IPS-18c (cell line): ENCODE results near the gene CRB1.

Source experiments
- H3K4me3 ChIP-seq: 2 replicates; pipeline ENCODE4 v1.7.0; 2013; ENCODE audit warnings: low read depth, mild to moderate bottlenecking, low read length, moderate library complexity; ENCODE audit not compliant: insufficient read depth
- H3K9me3 ChIP-seq: one replicate; pipeline ENCODE4 v1.6.1; 2013; ENCODE audit warnings: mild to moderate bottlenecking, low read length, moderate library complexity; ENCODE audit not compliant: control insufficient read depth, insufficient read depth

CRB1 gene

GRCh38 chr1:197285526-197286205 is 17.6 kb downstream of the CRB1 start:
- H3K9me3 ChIP-seq = no peaks in the 10 kb centered on the region
- no peak overlapping the region for H3K4me3 ChIP-seq

GRCh38 chr1:197286634-197287033 is 18.6 kb downstream of the CRB1 start:
- Histone ChIP-seq H3K4me3 (no peak overlapping the region), H3K9me3 (no peaks in the 10 kb centered on the region)

DNA sequence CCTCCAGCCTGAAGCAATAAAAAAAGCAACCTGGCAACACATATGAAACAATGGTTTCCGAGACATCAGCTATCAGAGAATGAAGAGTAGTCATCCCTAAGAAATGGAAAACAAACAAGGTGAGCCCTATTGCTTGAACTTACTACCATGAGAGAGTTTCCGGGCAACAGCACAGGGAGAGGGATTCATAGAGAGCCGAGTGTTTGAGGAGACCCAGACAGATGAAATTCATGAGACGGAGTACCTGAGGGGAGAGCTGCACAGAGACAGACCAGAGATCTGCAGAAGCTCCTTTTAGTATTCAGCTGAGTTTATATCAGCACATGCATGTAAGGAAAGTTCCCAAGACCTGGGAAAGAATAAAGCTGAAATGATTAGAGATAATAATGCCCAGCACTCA is 19.8 kb downstream of the CRB1 start:
- Histone ChIP-seq H3K4me3 (no peak overlapping the region), H3K9me3 (no peaks in the 10 kb centered on the region)

DNA sequence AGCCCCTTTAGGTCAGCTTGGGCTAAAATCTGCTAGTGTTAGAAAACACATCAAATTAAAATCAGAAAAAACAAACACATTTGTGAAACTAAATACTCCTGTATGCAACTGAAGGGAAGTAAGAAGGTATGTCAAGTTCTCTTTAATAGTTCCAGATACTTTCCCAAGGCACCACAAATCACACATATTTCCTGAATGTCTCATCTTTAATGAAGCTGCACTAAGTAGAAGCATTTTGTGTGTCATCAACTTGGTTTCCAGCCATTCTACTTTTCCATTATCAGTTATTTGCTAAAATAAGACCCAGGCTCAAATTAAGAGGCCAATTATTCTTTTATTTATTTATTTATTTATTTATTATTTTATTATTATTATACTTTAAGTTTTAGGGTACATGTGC is 34.7 kb downstream of the CRB1 start:
- no peaks in the 10 kb centered on the region for H3K9me3 ChIP-seq
- no peak overlapping the region for H3K4me3 ChIP-seq

DNA sequence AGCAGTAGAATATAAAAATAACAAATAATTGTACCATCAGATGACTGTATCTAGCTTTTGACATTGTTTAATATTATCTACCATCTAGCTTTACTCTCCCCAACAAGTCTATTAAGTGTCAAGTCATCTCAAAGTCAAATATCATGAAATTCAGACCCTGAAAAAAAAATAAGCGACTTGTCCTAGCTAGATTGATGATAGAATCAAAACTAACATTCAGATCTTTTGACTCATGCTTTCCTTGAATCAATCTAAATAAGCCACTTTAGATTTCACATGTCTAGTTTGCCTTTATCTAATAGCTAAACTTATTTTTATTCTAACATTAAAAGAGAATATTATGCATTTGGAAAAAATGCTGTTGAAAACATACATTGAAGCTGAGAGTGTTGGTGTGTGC is 35.4 kb downstream of the CRB1 start:
- Histone ChIP-seq H3K4me3 (no peak overlapping the region), H3K9me3 (no peaks in the 10 kb centered on the region)

DNA sequence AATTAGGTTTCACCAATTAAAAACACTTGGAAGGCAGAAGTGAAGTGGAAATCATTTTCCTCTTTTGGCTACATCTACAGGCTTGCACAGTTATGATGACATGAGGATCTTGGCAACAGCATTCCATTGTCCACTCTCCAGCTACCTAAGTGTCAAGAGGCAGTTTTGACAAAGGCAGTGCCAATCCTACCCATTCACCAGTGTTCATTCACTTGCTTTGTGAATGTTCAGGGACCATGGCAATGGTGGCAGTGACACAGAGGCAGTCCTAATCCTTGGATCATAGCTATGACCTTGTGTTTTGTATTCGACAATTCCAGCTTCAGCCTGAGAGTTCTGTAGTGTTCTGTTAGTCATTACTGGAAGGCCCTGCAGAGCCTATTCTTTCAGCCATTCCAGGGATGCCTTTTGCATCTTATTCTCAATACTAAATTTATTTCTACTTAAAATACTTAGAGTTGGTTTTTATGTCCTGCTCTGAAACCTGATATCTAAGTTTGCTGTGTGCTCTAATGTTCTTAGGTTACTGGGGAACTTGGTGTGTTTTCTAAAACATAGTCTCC is 36.7 kb downstream of the CRB1 start:
- H3K4me3 ChIP-seq = no peak overlapping the region
- H3K9me3 ChIP-seq = no peaks in the 10 kb centered on the region

DNA sequence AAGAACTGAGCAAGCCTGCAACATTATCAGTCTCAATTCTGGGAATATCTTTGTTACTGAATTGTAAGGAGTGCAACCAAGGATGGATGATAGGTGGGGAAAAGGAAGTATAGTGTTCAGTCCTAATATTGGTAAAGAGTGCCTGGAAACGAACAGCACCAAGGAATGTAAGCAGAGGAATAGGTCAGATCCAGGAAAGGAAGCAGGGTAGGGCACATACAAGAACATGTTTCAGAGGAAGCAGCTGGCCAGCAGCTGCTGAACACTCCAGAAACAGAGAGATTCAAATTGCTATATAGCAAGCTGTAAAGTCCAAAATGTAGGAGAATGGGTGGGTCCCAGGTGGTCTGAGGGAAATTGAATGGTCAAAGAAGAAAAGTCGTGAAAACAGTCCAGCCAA is 37.9 kb downstream of the CRB1 start:
- no peaks in the 10 kb centered on the region for H3K9me3 ChIP-seq
- no peak overlapping the region for H3K4me3 ChIP-seq

DNA sequence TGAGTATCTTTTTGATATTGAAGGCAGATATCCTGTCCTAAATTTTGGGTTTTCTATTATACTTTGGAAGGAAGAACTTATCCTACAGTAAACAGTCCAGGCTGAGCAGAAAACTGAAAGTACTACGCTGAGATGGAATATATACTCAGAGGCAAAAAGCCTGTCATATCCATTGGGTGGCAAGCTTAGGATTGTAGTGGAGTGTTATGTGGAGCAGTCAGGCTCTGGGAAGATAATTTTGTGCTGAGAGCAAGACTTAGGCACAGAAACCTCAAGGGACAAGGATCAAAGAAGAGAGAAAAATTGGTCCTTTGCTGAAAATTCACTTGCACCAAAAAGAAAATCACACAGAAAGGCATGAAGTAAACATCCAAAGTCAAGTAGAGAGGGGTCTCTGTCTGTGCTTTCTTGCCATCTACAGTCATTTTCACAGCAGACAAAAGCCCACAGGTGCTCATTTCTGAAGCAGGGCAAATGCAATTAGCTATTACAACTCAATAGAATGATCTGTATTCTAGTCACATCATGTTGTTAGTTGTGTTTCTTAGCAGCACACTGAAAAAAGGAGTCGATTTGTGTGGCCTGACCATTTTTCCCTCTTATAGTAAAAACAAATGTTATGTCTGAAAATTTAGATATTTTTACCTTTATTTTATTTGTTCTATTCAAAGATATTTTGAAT is 38.5 kb downstream of the CRB1 start:
- Histone ChIP-seq H3K4me3 (no peak overlapping the region), H3K9me3 (no peaks in the 10 kb centered on the region)

GRCh38 chr1:197307136-197307535 is 39.1 kb downstream of the CRB1 start:
- H3K9me3 ChIP-seq = no peaks in the 10 kb centered on the region
- H3K4me3 ChIP-seq = no peak overlapping the region

GRCh38 chr1:197307551-197307950 is 39.5 kb downstream of the CRB1 start:
- no peaks in the 10 kb centered on the region for H3K9me3 ChIP-seq
- no peak overlapping the region for H3K4me3 ChIP-seq

- no peak overlapping the region for H3K4me3 ChIP-seq
- H3K9me3 ChIP-seq = no peaks in the 10 kb centered on the region
Measured at GRCh38 chr1:197311081-197311480, 43.0 kb downstream of the CRB1 start.

DNA sequence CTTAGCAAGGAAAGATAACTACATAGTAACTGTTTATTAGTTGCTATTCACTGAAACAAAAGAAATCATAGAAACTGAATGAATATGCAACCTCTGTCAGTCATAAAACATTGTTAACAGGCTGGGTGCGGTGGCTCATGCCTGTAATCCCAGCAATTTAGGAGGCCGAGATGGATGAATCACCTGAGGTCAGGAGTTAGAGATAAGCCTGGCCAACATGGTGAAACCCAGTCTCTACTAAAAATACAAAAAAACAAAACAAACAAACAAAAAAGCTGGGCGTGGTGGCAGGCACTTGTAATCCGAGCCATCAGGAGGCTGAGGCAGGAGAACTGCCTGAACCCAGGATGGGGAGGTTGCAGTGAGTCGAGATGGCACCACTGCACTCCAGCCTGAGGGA is 44.1 kb downstream of the CRB1 start:
- Histone ChIP-seq H3K4me3 (no peak overlapping the region), H3K9me3 (no peaks in the 10 kb centered on the region)

- no peaks in the 10 kb centered on the region for H3K9me3 ChIP-seq
- no peak overlapping the region for H3K4me3 ChIP-seq
Measured at GRCh38 chr1:197313713-197314112, 45.7 kb downstream of the CRB1 start.

DNA sequence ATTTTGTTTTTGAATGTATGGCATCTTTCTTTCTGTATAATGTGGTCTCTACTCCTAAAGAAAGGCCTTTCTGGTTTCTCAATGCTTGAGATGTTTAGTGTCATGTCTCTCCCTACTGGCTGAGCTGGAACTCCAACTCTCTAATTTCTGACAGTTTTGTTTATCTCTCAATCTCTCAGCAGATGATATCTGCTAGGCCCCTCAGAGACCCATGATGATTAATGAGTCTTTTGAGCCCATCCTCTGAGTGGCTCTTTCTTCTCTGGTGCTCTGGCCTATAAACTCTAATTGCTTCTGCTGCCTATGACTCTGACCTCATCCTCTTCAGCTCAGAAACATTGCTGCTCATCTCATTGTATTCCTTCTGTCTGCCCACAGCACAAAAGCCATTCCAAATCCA is 46.6 kb downstream of the CRB1 start:
- no peaks in the 10 kb centered on the region for H3K9me3 ChIP-seq

GRCh38 chr1:197319631-197320030 is 51.6 kb downstream of the CRB1 start:
- Histone ChIP-seq H3K9me3 (no peaks in the 10 kb centered on the region), H3K4me3 (no peak overlapping the region)

More for the DNA sequence above, 46.6 kb downstream of the CRB1 start:
- no peak overlapping the region for H3K4me3 ChIP-seq

GRCh38 chr1:197320991-197321531 is 53.0 kb downstream of the CRB1 start:
- Histone ChIP-seq H3K9me3 (no peaks in the 10 kb centered on the region), H3K4me3 (no peak overlapping the region)

- Histone ChIP-seq H3K9me3 (no peaks in the 10 kb centered on the region), H3K4me3 (no peak overlapping the region)
Measured at GRCh38 chr1:197321811-197322210, 53.8 kb downstream of the CRB1 start.

DNA sequence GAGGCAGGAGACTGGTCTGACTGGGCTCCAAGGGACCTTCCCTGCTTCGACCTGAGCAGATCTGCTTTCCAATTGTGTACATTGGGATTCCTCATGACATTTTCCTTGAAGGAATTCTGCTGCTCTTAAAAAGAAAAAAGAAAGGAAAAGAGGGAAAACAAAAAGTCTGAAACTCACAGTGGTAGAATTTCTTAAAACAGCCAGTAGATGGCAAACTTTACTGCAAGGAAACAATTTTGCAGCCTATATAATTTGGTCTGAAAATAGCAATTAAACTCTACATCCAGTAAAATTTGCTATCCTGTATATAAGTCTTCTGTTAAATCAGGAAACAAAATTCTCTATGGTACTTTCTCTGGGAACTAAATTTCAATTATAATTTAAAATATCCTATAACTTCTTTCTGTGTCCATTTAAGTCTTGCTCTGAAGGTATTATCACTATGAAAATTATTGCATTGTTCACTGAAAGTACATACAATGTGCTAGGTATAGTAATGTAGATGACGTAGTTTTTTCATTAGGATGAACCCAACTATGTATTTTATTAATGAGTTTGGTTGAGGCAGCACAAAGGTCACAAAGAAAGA is 59.8 kb downstream of the CRB1 start:
- no peak overlapping the region for H3K4me3 ChIP-seq
- H3K9me3 ChIP-seq = no peaks in the 10 kb centered on the region
